PFSK-1 (cell line): ENCODE data around the gene FER.

Experiments used
- FOXP2 ChIP-seq: optimal IDR thresholded peaks from 2 replicates; pipeline ENCODE3; 2011; ENCODE audit warnings: borderline replicate concordance, control low read depth, inconsistent platforms; ENCODE audit not compliant: insufficient read depth; ENCODE audit errors: extremely low read length, extremely low read depth
- POLR2AphosphoS5 ChIP-seq: IDR thresholded peaks from 2 replicates; pipeline ENCODE4 v1.6.1; 2012; ENCODE audit warnings: low read depth, mild to moderate bottlenecking, control low read depth, low read length, moderate library complexity
- REST ChIP-seq, 2 experiments: IDR thresholded peaks; 2 replicates each; pipeline versions ENCODE4 v1.6.1 to v1.8.0; 2011 to 2012; ENCODE audit warnings: low read depth in 2 of 2, low read length in 2 of 2, control low read depth in 1 of 2, inconsistent platforms in 1 of 2, mild to moderate bottlenecking in 1 of 2, moderate library complexity in 1 of 2; ENCODE audit not compliant: insufficient read depth in 1 of 2
- SIN3A ChIP-seq: IDR thresholded peaks from 2 replicates; pipeline ENCODE4 v1.6.1; 2012; ENCODE audit warnings: mild to moderate bottlenecking, low read length, moderate library complexity, borderline replicate concordance; ENCODE audit not compliant: insufficient read depth
- TAF1 ChIP-seq: IDR thresholded peaks from 2 replicates; pipeline ENCODE4 v1.6.1; 2012; ENCODE audit warnings: low read length, control low read depth, borderline replicate concordance; ENCODE audit not compliant: insufficient read depth

- no peak for TF ChIP-seq POLR2AphosphoS5
- no peak for TF ChIP-seq REST (IDR thresholded peaks at IDR 0.05; ENCODE audit: insufficient read depth in 1 of 2, low read depth in 2 of 2, low read length in 2 of 2)
- no peak for TF ChIP-seq TAF1
- no peak for TF ChIP-seq FOXP2
- TF ChIP-seq SIN3A, result no peak
Measured at GRCh38 chr5:108997720-108998119, 250.0 kb downstream of the FER start.
